ENCODE data around the gene SPRR4. TPM values are rescaled to one million over a fixed set of nuclear protein-coding genes. Genes with fewer than 3 reads are reported as not detected.

SPRR4 gene, protein sequence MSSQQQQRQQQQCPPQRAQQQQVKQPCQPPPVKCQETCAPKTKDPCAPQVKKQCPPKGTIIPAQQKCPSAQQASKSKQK
- total RNA-seq: not detected in 2 replicates
- total RNA-seq (2013): not detected
- not detected in 2 replicates for polyA plus RNA-seq
- not detected in 2 replicates for polyA minus RNA-seq

- Histone ChIP-seq H3K36me3 (replicated peaks in 1 of 2; ENCODE audit: control extremely low read depth in 1 of 2, control insufficient read depth in 1 of 2, extremely low read depth in 1 of 2, insufficient read depth in 2 of 2, low read length in 1 of 2) (no peaks in the 10 kb centered on the region), H3K9ac (ENCODE audit: low read length) (no peak within 1 kb of the TSS), H3K4me3 (ENCODE audit: control extremely low read depth in 1 of 5, extremely low read depth in 1 of 5, insufficient read depth in 1 of 5, low read depth in 2 of 5, low read length in 4 of 5) (no peak within 1 kb of the TSS), H3K27ac (ENCODE audit: low read length in 2 of 2) (no peak within 1 kb of the TSS), H3K9me3 (ENCODE audit: control extremely low read depth in 1 of 3, control insufficient read depth in 2 of 3, insufficient read depth in 1 of 3, low read length in 2 of 3) (no peaks in the 10 kb centered on the region), H4K20me1 (ENCODE audit: control insufficient read depth, insufficient read depth, low read length, poor library complexity, severe bottlenecking) (no peaks in the 10 kb centered on the region), H3K4me2 (replicated peaks; ENCODE audit: low read depth, low read length, poor library complexity, severe bottlenecking) (no peak within 1 kb of the TSS), H3K4me1 (ENCODE audit: control insufficient read depth in 2 of 2, insufficient read depth in 2 of 2, low read length in 2 of 2) (no peaks in the 10 kb centered on the region), H3K27me3 (replicated peaks in 1 of 4; ENCODE audit: control extremely low read depth in 1 of 4, control insufficient read depth in 3 of 4, insufficient read depth in 4 of 4, low read length in 3 of 4) (peaks cover 0 to 6% (median 2%) of the 10 kb centered on the region in 4 experiments), H3K79me2 (ENCODE audit: control insufficient read depth, insufficient read depth, low read length) (no peaks in the 10 kb centered on the region), H2AFZ (ENCODE audit: insufficient read depth, low read depth, low read length, poor library complexity, severe bottlenecking) (no peak within 1 kb of the TSS)
- POLR2A ChIA-PET: no interaction called here
- 74% methylated on average over 2 of the region's 6 CpGs for WGBS (ENCODE audit: insufficient coverage)
- CTCF ChIA-PET: no interaction called here
- Mint-ChIP-seq H3K4me3 (no peak within 1 kb of the TSS), H3K27me3 (peaks cover 28% of the 10 kb centered on the region), H3K4me1 (no peaks in the 10 kb centered on the region), H3K9me3 (ENCODE audit: insufficient read depth) (no peaks in the 10 kb centered on the region), H3K27ac (no peak within 1 kb of the TSS)
- intact Hi-C loops (cut with micrococcal nuclease): no loop called here
- no peak for TF ChIP-seq EZH2 (IDR thresholded peaks at IDR 0.05; ENCODE audit: borderline replicate concordance, insufficient read depth, low read depth, low read length, poor library complexity, severe bottlenecking)
- no peak for TF ChIP-seq CTCF (IDR thresholded peaks at IDR 0.05)
- DNase-seq: no peak
- ATAC-seq (ENCODE audit: low read depth): no peak
Measured at GRCh38 chr1:152970495-152970894, at the start of gene SPRR4. Gene SPRR4 (plus strand): TSS chr1:152970648. CDS start chr1:152971891, 1,243 bp downstream.

GRCh38 chr1:152924191-152924590 is 46.3 kb upstream of the SPRR4 start:
- H2AFZ ChIP-seq (ENCODE audit: insufficient read depth, low read depth, low read length, poor library complexity, severe bottlenecking): no peak overlapping the region
- no peaks in the 10 kb centered on the region for H3K4me1 ChIP-seq (ENCODE audit: control insufficient read depth in 2 of 2, insufficient read depth in 2 of 2, low read length in 2 of 2)
- ChIA-PET CTCF (no interaction called here), POLR2A (no interaction called here)
- H4K20me1 ChIP-seq (ENCODE audit: control insufficient read depth, insufficient read depth, low read length, poor library complexity, severe bottlenecking): no peaks in the 10 kb centered on the region
- no peaks in the 10 kb centered on the region for H3K79me2 ChIP-seq (ENCODE audit: control insufficient read depth, insufficient read depth, low read length)
- H3K4me2 ChIP-seq (replicated peaks; ENCODE audit: low read depth, low read length, poor library complexity, severe bottlenecking): no peak overlapping the region
- H3K9ac ChIP-seq (ENCODE audit: low read length): no peak overlapping the region
- no peaks in the 10 kb centered on the region for H3K9me3 ChIP-seq (ENCODE audit: control extremely low read depth in 1 of 3, control insufficient read depth in 2 of 3, insufficient read depth in 1 of 3, low read length in 2 of 3)
- H3K27me3 ChIP-seq (replicated peaks in 1 of 4; ENCODE audit: control extremely low read depth in 1 of 4, control insufficient read depth in 3 of 4, insufficient read depth in 4 of 4, low read length in 3 of 4): peaks cover 0 to 7% (median 5%) of the 10 kb centered on the region in 4 experiments
- no peaks in the 10 kb centered on the region for H3K36me3 ChIP-seq (replicated peaks in 1 of 2; ENCODE audit: control extremely low read depth in 1 of 2, control insufficient read depth in 1 of 2, extremely low read depth in 1 of 2, insufficient read depth in 2 of 2, low read length in 1 of 2)
- ATAC-seq (ENCODE audit: low read depth) (no peak), DNase-seq (no peak)
- TF ChIP-seq EZH2 (IDR thresholded peaks at IDR 0.05; ENCODE audit: borderline replicate concordance, insufficient read depth, low read depth, low read length, poor library complexity, severe bottlenecking) (no peak), CTCF (IDR thresholded peaks at IDR 0.05) (no peak)
- intact Hi-C loops (cut with micrococcal nuclease): no loop called here
- H3K27ac ChIP-seq (ENCODE audit: low read length in 2 of 2): no peak overlapping the region
- no peak overlapping the region for H3K27ac Mint-ChIP-seq
- no peak overlapping the region for H3K4me3 ChIP-seq (ENCODE audit: control extremely low read depth in 1 of 5, extremely low read depth in 1 of 5, insufficient read depth in 1 of 5, low read depth in 2 of 5, low read length in 4 of 5)
- H3K27me3 Mint-ChIP-seq: peaks cover 24% of the 10 kb centered on the region
- H3K9me3 Mint-ChIP-seq (ENCODE audit: insufficient read depth): no peaks in the 10 kb centered on the region
- no peaks in the 10 kb centered on the region for H3K4me1 Mint-ChIP-seq
- no peak overlapping the region for H3K4me3 Mint-ChIP-seq
- WGBS (ENCODE audit: insufficient coverage): 80% methylated on average over 1 of the region's 2 CpGs

Data from B cell (primary cell).